SK-N-MC (cell line): Measurements from ENCODE around the gene ABCA12.

ENCODE experiments used
- EZH2 ChIP-seq: fragments of 200-600 bp; sonication (generic); IDR thresholded peaks from one replicate; pipeline ENCODE4 v1.6.1; 2017; ENCODE audit warnings: antibody characterized with exemption
- POLR2AphosphoS5 ChIP-seq: IDR thresholded peaks from 2 replicates; pipeline ENCODE4 v1.6.1; 2012; ENCODE audit warnings: mild to moderate bottlenecking, low read depth, low read length, borderline replicate concordance

DNA sequence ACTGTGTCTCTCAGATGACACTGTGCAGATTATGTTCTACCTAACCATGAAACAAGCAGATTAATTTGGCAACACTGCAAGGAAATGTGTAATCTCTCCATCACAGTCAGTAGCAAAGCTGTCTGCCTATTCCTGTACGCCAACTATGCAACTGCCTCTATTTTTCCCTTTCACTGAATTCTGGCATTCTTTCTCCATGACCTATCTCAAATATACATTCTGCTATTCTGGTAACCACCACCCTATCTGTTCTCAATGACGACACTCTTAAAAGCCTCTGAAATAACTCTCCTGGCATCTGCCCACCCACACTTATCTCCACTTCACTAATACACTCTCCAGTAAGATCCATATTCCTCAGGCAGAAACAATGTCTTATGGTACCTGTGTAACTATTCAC is 78.7 kb downstream of the ABCA12 start:
- TF ChIP-seq EZH2 (no peak), POLR2AphosphoS5 (no peak)
